Islet precursor cell (in vitro differentiated cells): ENCODE data around the gene ERN1.
A peak's percentile ranks its signal among the peaks of the same experiment; 100 is the strongest.

Experiments
- DNase-seq: peaks from one replicate; pipeline ENCODE4 v3.0.0-alpha.2; 2018

ERN1 gene

DNA sequence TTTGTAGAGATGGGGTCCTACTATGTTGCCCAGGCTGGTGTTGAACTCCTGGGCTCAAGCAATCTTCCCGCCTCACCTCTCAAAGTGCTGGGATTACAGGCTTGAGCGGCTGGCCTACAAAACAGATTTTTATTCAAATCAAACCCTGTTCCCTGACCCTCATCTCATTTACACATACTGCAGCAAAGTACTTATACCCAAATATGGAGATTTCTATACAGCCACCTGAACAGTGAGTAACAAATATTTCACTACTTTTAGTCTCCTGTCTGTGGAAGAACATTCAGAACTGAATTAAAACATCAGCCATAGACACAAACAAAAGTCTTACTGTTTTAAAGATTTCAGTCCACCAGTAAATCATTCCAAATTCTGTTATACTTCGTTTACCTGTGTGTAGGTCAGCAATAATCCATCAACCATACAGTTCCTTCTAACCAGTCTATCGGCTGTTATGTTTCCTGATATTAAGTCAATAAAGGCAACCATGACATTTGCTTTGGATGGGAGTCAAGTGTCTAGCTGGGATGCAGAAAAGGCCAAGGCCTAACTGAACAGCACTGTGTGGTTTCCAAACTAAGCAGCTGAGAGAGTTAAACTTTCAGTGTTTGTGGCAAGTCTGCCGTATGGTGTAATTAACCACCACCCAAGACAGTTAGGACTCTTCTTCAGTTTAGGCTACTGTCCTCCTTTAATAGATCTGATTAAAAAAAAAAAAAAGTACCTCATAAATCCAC is 22.3 kb downstream of the ERN1 start:
- DNase-seq: no peak

DNA sequence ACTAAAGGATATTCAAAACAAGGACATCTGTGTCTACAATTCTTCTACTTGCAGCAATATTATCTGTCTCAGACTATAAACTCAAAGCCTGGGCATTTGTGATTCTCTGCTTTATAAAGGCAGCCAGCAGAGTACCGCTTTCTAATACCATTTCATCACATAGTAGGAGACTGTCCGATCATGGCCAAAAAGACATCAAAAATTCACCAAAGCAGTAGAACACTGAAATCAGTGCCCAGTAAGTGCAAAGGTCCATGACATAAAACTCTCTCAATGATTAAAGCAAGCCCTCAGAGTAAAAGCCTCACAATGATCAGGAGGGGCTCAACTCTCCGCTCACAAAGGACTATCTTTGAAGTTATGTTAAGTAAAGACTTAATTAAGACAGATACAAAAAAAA is 23.0 kb downstream of the ERN1 start:
- DNase-seq: no peak

DNA sequence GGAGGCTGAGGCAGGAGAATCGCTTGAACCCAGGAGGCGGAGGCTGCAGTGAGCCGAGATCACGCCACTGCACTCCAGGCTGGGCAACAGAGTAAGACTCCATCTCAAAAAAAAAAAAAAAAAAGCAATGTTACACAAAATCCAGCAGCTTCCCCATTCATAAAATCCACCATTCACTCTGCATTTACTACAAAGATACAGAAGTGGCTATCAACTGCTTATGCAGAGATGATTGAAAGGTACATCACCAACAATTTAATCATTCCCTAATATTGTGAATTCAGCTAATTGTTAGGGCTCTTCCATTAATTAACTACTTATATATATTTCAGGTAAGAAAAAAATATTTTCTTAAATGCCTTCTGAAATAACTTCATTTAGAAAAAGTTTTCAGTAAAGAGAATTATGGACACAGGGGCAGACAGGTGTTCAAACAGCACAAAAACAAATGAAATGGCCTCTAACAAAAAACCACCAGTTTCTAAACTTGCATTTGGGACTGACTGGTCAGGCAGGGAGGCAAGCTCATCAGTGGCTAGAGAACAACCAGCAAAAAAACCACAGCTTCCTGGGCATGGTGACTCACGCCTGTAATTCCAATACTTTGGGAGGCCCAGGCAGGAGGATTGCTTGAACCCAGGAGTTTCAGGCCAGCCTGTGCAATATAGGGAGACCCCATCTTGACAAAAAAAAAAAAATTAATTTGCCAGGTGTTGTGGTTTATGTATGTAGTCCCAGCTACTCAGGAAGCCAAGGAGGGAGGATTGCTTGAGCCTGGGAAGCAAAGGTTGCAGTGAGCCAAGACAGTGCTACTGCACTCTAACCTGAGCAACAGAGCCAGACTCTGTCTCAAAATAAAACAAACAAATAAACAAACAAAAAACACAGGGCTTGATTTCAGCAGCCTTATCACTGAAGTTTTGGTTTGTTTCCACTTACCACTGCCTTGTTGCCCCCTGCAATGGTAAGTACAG is 26.3 kb downstream of the ERN1 start:
- DNase-seq: peak; percentile 79

DNA sequence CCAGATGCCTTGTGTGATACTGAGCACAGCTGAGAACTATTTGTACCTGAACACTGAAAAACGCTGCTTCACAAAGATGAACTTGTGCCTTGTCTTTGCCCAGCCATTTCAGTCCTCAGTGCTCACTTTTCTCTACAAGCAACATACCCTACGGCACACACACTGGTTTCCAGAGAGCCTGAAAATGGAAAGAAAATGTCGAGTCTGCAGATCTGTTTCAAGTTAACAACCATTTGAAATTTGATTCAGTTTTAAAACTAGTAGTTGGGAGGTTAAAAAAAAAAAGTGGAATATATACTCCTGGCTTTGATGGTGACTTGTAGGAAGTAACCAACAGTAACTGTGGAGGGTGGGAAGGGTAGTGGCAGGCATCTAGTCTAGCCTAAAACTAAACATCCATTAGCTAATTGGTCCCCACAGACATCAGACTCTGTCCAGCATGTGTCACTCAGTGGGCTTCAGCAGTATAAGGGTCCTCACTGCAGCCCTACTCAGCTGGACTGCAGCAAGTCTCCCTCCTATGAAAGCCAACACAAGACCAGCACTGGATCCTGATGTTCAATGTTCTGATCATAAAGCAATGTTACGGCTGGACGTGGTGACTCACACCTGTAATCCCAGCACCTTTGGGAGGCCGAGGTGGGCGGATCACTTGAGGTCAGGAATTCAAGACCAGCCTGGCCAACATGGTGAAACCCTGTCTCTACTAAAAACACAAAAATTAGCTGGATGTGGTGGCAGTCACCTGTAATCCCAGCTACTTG is 27.1 kb downstream of the ERN1 start:
- DNase-seq: peak; percentile 46

DNA sequence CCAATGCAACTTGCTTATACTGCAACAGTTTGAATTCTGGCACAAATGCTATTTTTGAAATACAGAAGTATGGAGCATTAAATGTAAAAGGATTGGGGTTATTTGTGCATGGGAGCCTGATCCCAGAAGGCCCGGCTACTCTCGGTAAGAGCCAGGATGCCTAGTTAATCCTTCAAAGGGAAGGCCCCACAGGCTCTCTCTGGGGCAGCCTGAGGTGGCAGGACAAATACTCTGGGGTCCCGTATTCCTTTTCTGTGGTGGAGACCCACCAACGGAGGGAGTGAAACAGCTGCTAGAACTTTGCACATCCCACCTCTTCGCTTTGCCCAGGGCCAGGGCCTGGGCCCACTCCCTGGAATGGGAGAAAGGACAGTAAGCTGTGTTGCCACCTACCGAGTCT is 30.4 kb downstream of the ERN1 start:
- DNase-seq: peak; percentile 50

DNA sequence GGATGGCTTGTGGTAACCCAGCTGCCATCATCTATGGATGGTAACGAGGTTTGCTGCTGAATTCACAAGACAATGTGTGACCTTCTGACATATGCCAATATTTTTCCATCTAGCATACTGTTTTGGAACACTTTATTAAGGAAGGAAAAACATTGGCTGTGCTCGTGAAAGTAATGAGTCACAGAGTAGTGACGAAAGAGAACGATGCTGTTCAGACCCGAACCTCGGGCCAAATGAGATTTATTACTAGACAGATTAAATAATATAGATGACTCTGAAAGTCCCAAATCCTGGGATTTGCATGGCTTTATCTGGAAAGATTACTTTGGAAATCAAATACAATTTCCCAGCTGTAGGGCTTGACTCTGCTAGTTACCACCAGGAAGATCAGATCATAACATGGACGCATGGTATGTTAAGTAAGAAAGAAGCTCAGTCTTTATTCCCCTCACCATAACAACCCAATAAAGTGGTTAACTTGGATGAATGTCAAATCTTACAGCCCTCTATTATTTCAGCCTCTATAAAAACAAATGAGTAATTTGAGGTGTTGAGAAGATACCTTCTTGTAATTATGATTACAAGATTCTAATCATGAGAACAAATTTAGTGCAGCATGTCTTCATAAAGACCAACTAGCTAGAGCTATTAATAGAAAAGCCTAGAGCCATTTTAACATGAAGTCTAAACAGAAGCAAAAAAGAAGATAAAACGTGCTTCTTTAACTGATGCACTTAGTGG is 32.6 kb downstream of the ERN1 start:
- no peak for DNase-seq

DNA sequence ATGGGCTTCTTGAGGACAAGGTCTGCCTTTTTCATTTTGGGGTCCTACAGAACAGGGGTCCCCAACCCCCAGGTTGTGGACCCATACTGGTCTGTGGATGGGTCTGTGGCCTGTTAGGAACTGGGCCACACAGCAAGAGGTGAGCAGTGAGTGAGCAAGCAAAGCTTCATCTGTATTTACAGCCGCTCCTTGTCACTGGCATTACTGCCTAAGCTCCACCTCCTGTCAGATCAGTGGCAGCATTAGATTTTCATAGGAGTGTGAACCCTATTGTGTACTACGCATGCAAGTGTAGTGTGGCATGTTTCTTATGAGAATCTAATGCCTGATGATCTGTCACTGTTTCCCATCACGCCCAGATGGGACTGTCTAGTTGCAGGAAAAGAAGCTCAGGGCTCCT is 33.9 kb downstream of the ERN1 start:
- DNase-seq: no peak

DNA sequence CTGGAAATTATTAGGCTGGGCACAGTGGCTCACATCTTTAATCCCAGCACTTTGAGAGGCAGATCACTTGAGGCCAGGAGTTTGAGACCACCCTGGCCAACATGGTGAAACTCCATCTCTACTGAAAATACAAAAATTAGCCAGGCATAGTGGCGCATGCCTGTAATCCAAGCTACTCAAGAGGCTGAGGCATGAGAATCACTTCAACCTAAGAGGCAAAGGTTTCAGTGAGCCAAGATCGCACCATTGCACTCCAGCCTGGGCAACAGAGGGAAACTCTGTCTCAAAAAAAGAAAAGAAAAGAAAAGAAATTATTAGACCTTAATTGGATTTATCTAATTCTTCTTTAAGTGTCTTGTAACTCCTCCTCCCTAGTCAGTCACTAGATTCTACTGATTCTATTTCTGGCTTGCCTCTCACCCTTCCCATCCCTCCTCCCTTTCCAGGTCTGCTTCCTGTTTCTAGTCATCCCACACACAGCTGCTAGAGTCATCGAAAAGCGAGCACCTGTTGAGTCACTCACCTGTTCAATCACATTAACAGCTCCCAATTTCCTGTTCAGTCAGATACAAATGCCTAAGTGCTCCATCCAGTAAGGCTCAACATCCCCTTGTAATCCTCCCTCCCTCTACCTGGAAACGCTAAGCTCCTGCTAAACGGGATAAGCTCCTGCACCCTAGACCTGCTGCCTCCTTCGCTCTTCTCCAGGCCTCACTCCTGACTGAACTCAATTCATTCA is 34.6 kb downstream of the ERN1 start:
- DNase-seq: peak; percentile 77

DNA sequence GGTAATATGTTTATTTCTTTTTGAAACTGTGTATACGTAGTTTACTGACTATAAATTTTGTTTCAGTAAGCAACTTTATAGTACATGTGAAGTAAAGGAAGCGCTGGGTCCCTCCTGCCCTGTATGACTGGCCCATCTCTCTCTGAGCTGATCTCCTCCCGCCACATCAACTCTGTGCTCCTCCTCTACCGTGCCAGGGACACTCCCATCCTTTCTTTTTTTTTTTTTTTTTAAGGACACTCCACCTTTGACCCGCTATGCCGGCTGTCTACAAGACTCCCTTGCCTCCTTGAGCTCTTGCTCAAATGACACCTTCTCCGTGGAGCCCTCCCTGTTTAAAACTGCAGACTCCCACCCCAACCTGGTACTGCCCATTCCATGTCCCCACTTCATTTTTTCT is 35.5 kb downstream of the ERN1 start:
- DNase-seq: no peak

DNA sequence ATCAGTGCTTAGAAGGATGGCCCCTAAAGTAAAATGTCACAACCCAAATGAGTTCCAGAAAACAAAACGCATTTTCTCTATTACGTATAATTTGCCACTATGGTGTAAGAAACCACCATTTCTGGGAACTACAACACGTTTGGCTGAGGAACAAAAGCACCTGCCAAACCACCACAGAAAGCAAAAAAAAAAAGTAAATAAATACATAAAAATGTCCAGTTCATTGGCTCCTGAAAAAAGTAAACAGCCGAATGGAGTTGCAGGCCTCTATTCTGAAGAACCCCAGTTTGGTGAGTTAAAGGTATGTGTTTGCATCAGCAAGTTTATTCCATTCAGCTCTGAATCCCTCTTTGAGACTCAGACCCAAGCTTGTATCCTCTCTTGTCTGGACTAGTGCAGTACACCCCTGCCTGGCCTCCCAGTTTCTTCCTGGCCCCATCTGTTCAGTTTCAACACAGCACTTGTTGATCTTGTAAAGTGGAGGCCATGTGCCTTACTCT is 36.9 kb downstream of the ERN1 start:
- no peak for DNase-seq

DNA sequence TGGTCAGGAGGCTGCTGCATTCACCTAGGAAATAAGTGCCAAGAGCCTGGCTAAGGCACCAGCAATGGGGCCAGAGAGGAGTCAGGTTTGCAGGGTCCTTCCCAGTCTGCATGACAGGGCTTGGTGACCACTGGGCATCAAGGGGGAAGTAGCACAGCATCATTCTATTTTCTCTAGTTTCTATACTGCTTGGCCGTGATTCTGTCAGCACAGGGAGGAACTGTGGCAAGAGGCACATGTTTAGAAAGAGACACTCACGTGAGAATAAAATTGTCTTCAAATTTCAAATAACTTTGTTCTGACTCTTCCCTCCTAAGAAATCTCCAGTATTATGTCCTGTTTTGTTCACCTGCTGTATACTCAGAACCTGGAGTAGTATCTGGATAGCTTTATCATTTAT is 37.8 kb downstream of the ERN1 start:
- DNase-seq: no peak

DNA sequence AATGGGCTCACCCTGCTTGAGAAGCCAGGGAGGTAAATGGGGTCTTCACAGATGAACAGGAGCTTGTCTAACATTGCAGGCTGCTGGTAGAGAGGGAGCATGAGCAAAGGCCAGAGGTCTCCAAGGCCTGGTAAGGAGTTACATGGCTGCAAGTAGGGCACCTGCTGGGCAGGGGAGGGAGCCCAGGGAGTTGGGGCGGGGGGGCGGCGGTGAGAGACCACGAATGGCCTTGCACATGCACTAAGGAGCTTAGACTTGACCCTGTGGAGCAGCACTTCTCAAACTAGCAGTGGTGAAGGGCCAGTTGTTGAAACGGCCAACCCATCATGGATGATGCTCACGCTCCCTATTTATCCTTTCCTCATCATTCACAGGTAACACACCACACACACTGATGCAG is 38.4 kb downstream of the ERN1 start:
- peak; percentile 54 for DNase-seq

DNA sequence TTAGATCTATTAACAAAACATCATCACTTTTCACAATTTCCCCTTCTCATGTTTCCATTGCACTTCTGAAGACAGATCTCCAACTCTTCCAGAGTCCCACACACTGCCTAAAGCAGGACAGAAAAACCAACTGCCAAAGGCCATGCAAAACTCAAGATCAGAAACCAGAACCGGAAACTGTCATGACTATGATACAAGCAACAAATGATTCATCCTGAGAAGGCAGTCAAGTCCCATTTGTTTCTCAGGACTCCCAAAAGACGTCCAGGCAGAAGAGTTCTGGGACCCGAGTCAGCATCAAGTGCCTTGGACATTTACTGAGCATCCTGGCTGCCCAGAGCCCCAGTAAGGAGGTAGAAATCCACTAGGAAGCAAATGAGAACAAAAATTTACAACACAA is 38.8 kb downstream of the ERN1 start:
- no peak for DNase-seq

DNA sequence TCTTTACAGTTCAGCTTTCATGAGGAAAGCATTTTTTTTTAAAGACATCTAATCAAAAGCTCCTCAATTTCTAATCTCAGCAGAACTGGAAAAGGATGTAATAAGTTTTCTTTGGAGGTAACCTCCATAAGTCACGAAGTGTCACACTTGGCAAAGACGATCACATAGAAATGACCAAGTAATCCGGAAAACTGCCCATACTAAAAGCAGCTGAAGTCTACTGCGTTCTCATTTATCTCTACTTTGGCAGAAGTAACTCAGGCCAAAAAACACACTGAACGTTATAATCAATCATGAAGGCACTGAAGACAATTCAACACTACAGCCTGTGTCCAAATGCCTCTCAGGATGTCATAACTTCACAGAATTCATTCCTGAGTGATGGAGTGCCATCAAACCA is 39.8 kb downstream of the ERN1 start:
- DNase-seq: no peak

DNA sequence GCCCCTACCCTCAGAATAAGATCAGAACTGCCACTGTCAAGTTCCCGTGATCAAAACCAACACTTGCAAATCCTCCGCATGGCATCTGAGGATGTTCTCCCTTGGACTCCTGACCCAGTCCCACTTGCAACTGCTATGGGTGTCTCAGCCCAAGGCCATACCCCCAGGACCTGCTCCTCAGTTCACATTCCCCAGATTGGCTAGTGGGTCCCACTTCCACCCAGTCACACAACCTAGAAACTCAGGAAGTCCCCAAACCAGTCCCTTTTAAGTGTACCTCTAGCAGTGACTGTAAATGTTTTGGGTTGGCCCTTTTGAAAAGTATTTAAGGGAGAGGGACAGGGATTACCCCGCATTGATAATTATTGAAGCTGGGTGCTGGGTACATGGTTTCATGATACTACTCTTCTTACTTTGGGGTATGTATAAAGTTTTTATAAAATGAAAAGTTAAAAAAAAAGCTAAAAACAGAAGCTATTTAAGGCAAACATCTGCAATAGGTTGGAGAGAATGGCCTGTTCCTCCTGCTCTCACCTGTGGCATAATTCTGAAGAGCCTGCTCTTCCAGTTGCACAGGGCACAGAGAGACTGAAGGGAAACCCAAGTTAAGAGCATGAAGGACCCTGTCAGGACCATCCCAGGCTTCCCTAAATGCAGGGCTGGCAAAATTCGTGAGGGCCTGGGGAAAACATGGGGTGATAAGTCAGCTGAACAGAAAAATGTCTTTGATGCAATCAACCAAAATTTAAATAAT is 42.5 kb downstream of the ERN1 start:
- no peak for DNase-seq

DNA sequence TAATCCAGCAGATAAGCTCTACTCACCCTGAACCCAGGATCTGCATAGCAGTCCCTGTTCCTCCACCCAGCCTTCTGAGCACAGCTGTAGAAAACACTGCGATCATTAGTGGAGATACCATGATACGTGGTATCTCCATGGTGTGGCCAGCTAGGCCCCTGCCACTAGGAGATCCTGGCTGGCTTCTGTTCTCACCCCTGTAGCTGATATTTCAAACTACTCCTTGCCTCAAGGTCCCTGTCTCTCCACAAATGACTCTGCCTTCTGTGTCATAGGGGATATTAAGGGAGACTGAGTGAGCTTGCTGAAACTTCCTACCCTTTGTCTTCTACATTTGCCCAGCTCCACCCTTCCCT is 44.3 kb downstream of the ERN1 start:
- no peak for DNase-seq

DNA sequence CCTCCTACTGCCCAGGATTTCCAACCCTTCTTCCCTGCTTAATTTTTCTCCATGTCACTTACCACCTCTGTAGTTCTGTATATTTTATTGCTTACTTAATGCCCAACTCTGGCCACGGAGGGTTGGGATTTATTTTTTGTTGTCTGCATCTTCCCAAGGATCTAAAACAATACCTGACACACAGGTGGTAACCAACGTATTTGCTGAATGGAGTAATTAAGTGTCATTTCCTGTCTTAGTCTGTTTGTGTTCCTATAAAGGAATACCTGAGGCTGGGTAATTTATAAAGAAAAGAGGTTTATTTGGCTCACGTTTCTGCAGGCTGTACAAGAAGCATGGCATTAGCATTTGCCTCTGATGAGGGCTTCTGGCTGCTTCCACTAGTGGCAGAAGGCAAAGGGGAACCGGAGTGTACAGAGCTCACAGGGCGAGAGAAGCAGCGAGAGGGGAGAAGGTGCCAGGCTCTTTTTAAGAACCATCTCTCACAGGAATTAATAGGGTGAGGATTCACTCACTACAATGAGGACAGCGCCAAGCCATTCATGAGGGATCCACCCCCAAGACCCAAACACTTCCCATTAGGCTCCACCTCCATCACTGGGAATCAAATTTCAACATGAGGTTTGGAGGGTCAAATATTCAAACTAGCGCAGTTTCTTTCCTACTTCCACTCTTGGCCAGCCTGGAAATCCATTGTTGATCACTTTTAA is 44.8 kb downstream of the ERN1 start:
- no peak for DNase-seq

DNA sequence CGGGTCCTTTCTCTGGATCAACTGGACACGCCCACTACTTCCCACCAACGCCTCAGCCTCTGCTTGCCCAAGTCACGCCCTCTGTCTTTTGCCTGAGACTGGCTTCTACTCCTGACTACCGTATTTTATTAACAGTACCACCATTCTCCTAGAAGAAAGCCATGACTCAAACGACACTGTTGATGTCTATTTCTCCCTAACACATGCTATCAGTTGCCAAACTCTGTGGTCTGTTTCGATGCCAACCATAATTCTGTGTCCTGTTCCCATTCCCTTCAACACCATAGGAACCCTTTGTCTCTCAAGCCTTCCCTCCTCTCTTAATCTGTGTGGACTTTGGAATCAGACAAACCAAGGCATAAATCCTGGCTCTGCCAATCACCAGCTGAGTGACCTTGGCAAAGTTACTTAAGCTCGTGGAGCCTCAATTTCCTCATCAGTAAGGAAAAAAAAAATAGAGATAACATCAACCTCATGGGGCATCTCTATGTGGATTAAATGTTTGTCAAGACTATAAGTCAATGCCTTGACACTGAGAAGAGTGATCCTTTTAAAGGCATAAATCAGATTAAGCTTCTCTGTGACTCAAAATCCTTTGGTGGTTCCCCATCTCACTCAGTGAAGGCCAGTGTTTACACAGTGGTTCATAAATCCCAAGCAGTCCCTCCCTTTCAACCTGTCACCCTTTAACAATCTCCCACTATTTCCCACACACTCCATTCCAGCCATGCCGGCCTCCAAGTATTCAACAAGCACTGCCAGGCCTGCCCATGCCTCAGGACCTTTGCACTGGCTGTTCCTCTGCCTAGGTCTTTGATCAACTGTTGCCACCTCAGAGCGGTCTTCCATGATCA is 45.6 kb downstream of the ERN1 start:
- DNase-seq: no peak

DNA sequence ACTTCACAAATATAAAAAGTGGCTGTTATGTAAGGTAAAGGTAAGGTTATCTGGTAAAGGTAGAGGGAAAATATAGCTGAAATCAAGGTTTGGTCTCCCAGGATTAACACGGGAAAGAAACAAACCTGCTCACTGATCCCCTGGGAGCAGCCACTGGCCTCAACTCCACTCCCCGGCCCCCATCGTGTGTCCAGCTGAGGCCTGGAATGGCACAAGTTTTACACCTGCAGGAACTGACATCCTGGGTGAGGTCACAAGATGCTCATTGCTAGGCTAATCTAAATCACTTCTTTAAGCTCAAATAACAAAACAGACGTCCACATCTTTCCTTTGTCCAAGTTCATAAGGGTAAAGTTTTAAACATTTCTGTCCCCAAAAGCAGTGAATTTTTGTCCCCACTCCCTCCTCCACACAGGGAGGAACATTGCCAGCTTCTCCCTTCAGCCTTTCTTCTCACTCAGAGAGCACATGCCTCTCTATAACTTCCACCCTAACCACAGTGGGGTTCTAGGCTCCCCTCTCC is 46.3 kb downstream of the ERN1 start:
- DNase-seq: no peak
